Measurements from ENCODE around the gene AMIGO1.

DNA sequence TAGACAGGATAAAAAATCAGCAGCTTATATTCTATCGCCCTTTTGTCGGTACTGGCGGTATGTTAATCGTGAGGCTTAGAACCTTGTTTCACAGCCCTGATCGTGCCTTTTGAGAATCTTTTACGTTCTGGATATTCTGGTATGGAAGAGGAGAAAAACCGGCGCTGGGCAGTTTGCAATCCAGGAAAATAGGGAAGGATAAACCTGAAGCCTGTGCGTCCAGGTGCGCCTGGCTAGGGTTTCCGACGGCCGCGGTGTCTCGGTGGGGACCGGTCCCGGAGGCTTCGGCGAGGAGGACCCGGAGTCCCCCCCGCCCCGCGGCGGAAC, 43.4 kb downstream of the AMIGO1 start:
- TF ChIP-seq POLR2A (IDR thresholded peaks at IDR 0.05; ENCODE audit: low read depth, low read length) (no peak), POLR2AphosphoS5 (IDR thresholded peaks at IDR 0.05; ENCODE audit: low read depth, low read length) (no peak)

All from GM12892 (cell line).